H1 (cell line): ENCODE data around the gene DOCK1. TPM values are rescaled to one million over a fixed set of nuclear protein-coding genes. Genes with fewer than 3 reads are reported as not detected.

Source experiments
- CBX8 ChIP-seq: fragments of 300-800, 300-1000 bp; sonication (generic); IDR thresholded peaks from 2 replicates; pipeline ENCODE4 v1.7.1; 2016; ENCODE audit warnings: low read depth, low read length, borderline replicate concordance
- EGR1 ChIP-seq: IDR thresholded peaks from 2 replicates; pipeline ENCODE4 v1.6.1; 2011; ENCODE audit warnings: low read depth, low read length, borderline replicate concordance
- GABPA ChIP-seq: IDR thresholded peaks from 2 replicates; pipeline ENCODE4 v1.6.1; 2011; ENCODE audit warnings: mild to moderate bottlenecking, low read length, moderate library complexity, borderline replicate concordance; ENCODE audit not compliant: insufficient read depth
- RFX5 ChIP-seq: IDR thresholded peaks from 2 replicates; pipeline ENCODE4 v1.6.1; 2011; ENCODE audit warnings: low read depth, low read length, improper control_type of control experiment, borderline replicate concordance
- TAF7 ChIP-seq: optimal IDR thresholded peaks from 2 replicates; pipeline ENCODE3; 2011; ENCODE audit warnings: low read depth, mild to moderate bottlenecking, inconsistent platforms, low read length, moderate library complexity, borderline replicate concordance
- TEAD4 ChIP-seq: IDR thresholded peaks from 2 replicates; pipeline ENCODE4 v1.6.1; 2012; ENCODE audit warnings: low read depth, low read length, inconsistent platforms, mixed read lengths
- USF2 ChIP-seq: IDR thresholded peaks from 2 replicates; pipeline ENCODE4 v1.6.1; 2011; ENCODE audit warnings: low read length, improper control_type of control experiment
- polyA plus RNA-seq, 7 experiments: library from polyadenylated mRNA; depleted of rRNA in 3 of 7; stranded (reverse) in 5 of 7; unstranded in 2 of 7; fragments of >200 nt in 5 of 7; fragments of 200-250 nt in 2 of 7; gene quantifications; 1 replicate in 5 of 7; 2 replicates in 1 of 7; 4 replicates in 1 of 7; pipeline versions ENCODE4 v1.2.1 to v1.2.3, GENCODE V29; 2011 to 2013; ENCODE audit warnings: missing spikeins in 2 of 7, mixed read lengths in 2 of 7
- total RNA-seq: library from RNA; stranded (reverse); fragmentation: NEBNext Ultra II Directional; extraction: Animal tissue kit (Norgen Biotek cat#: 25700); gene quantifications from 2 replicates; pipeline ENCODE4 v1.2.1, GENCODE V29; 2021
- TF ChIP-seq, protein P1 (sequence below): fragments of 300-600 bp; sonication (generic); IDR thresholded peaks from 2 replicates; pipeline ENCODE4 v1.7.1; 2012; ENCODE audit warnings: low read length, moderate library complexity, mild to moderate bottlenecking, inconsistent platforms; ENCODE audit not compliant: insufficient replicate concordance

Gene DOCK1
- total and polyA plus RNA-seq, 2 of the 8 experiments (the other 6 are each of a cell fraction or from before 2014, with no cell fraction given), result 11.6 to 53.0 TPM

GRCh38 chr10:127115100-127115499 is 209.9 kb downstream of the DOCK1 start (continued):
- TF ChIP-seq, protein P1, sequence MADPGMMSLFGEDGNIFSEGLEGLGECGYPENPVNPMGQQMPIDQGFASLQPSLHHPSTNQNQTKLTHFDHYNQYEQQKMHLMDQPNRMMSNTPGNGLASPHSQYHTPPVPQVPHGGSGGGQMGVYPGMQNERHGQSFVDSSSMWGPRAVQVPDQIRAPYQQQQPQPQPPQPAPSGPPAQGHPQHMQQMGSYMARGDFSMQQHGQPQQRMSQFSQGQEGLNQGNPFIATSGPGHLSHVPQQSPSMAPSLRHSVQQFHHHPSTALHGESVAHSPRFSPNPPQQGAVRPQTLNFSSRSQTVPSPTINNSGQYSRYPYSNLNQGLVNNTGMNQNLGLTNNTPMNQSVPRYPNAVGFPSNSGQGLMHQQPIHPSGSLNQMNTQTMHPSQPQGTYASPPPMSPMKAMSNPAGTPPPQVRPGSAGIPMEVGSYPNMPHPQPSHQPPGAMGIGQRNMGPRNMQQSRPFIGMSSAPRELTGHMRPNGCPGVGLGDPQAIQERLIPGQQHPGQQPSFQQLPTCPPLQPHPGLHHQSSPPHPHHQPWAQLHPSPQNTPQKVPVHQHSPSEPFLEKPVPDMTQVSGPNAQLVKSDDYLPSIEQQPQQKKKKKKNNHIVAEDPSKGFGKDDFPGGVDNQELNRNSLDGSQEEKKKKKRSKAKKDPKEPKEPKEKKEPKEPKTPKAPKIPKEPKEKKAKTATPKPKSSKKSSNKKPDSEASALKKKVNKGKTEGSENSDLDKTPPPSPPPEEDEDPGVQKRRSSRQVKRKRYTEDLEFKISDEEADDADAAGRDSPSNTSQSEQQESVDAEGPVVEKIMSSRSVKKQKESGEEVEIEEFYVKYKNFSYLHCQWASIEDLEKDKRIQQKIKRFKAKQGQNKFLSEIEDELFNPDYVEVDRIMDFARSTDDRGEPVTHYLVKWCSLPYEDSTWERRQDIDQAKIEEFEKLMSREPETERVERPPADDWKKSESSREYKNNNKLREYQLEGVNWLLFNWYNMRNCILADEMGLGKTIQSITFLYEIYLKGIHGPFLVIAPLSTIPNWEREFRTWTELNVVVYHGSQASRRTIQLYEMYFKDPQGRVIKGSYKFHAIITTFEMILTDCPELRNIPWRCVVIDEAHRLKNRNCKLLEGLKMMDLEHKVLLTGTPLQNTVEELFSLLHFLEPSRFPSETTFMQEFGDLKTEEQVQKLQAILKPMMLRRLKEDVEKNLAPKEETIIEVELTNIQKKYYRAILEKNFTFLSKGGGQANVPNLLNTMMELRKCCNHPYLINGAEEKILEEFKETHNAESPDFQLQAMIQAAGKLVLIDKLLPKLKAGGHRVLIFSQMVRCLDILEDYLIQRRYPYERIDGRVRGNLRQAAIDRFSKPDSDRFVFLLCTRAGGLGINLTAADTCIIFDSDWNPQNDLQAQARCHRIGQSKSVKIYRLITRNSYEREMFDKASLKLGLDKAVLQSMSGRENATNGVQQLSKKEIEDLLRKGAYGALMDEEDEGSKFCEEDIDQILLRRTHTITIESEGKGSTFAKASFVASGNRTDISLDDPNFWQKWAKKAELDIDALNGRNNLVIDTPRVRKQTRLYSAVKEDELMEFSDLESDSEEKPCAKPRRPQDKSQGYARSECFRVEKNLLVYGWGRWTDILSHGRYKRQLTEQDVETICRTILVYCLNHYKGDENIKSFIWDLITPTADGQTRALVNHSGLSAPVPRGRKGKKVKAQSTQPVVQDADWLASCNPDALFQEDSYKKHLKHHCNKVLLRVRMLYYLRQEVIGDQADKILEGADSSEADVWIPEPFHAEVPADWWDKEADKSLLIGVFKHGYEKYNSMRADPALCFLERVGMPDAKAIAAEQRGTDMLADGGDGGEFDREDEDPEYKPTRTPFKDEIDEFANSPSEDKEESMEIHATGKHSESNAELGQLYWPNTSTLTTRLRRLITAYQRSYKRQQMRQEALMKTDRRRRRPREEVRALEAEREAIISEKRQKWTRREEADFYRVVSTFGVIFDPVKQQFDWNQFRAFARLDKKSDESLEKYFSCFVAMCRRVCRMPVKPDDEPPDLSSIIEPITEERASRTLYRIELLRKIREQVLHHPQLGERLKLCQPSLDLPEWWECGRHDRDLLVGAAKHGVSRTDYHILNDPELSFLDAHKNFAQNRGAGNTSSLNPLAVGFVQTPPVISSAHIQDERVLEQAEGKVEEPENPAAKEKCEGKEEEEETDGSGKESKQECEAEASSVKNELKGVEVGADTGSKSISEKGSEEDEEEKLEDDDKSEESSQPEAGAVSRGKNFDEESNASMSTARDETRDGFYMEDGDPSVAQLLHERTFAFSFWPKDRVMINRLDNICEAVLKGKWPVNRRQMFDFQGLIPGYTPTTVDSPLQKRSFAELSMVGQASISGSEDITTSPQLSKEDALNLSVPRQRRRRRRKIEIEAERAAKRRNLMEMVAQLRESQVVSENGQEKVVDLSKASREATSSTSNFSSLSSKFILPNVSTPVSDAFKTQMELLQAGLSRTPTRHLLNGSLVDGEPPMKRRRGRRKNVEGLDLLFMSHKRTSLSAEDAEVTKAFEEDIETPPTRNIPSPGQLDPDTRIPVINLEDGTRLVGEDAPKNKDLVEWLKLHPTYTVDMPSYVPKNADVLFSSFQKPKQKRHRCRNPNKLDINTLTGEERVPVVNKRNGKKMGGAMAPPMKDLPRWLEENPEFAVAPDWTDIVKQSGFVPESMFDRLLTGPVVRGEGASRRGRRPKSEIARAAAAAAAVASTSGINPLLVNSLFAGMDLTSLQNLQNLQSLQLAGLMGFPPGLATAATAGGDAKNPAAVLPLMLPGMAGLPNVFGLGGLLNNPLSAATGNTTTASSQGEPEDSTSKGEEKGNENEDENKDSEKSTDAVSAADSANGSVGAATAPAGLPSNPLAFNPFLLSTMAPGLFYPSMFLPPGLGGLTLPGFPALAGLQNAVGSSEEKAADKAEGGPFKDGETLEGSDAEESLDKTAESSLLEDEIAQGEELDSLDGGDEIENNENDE, result no peak
- TF ChIP-seq CBX8 (no peak), RFX5 (no peak), GABPA (no peak), USF2 (no peak), TEAD4 (no peak), EGR1 (no peak), TAF7 (no peak)
